Endodermal cell (in vitro differentiated cells): ENCODE results near the gene QSOX1. TPM values are rescaled to one million over a fixed set of nuclear protein-coding genes. Genes with fewer than 3 reads are reported as not detected.

Experiments used
- DNase-seq: peaks from one replicate; pipeline ENCODE4 v3.0.0-alpha.2; 2017
- H3K27ac ChIP-seq: 2 replicates; pipeline ENCODE4 v1.5.1; 2013; ENCODE audit warnings: mild to moderate bottlenecking, low read depth, low read length, moderate library complexity
- H3K27me3 ChIP-seq: 2 replicates; pipeline ENCODE4 v1.6.1; 2013; ENCODE audit warnings: mild to moderate bottlenecking, low read length, moderate library complexity; ENCODE audit not compliant: insufficient read depth, control insufficient read depth, poor library complexity, severe bottlenecking
- H3K36me3 ChIP-seq: 2 replicates; pipeline ENCODE4 v1.7.0; 2013; ENCODE audit warnings: mild to moderate bottlenecking, low read length, moderate library complexity; ENCODE audit not compliant: control insufficient read depth, insufficient read depth
- H3K4me1 ChIP-seq: one replicate; pipeline ENCODE4 v1.7.0; 2013; ENCODE audit warnings: low read length; ENCODE audit not compliant: control insufficient read depth, insufficient read depth
- H3K4me3 ChIP-seq: 2 replicates; pipeline ENCODE4 v1.5.1; 2013; ENCODE audit warnings: mild to moderate bottlenecking, low read length, moderate library complexity
- H3K9ac ChIP-seq: 2 replicates; pipeline ENCODE4 v1.6.1; 2013; ENCODE audit warnings: mild to moderate bottlenecking, low read length, moderate library complexity; ENCODE audit not compliant: poor library complexity, severe bottlenecking; ENCODE audit errors: extremely low read depth
- H3K9me3 ChIP-seq: 2 replicates; pipeline ENCODE4 v1.6.1; 2013; ENCODE audit warnings: mild to moderate bottlenecking, low read length, moderate library complexity; ENCODE audit not compliant: control insufficient read depth
- H3K27ac Mint-ChIP-seq: 2 replicates; pipeline ENCODE4 v1.8.0; 2020; ENCODE audit warnings: mixed read lengths
- H3K27me3 Mint-ChIP-seq: 2 replicates; pipeline ENCODE4 v1.8.0; 2021; ENCODE audit warnings: mild to moderate bottlenecking, mixed read lengths; ENCODE audit not compliant: insufficient read depth
- H3K36me3 Mint-ChIP-seq: 2 replicates; pipeline ENCODE4 v1.8.0; 2020; ENCODE audit warnings: low read depth, mixed read lengths
- H3K4me1 Mint-ChIP-seq: 2 replicates; pipeline ENCODE4 v1.8.0; 2020; ENCODE audit warnings: mixed read lengths
- H3K4me3 Mint-ChIP-seq: 2 replicates; pipeline ENCODE4 v1.8.0; 2020; ENCODE audit warnings: mild to moderate bottlenecking, moderate library complexity, mixed read lengths
- H3K9me3 Mint-ChIP-seq: 2 replicates; pipeline ENCODE4 v1.8.0; 2020; ENCODE audit warnings: mild to moderate bottlenecking, mixed read lengths
- WGBS, 2 experiments: methylation state at CpG; one replicate each; pipeline versions ENCODE4 v1.1.5 to v1.1.7; 2013; ENCODE audit warnings: missing lambda C conversion rate in 2 of 2, mixed read lengths in 1 of 2; ENCODE audit not compliant: insufficient coverage in 1 of 2, insufficient read length in 1 of 2; 5-methylcytosine and 5-hydroxymethylcytosine counted together
- total RNA-seq, 2 donors: library from RNA; stranded (reverse); fragmentation: NEBNext Ultra II Directional in 1 of 2; extraction: Animal tissue kit (Norgen Biotek cat#: 25700) in 1 of 2; gene quantifications; 2 replicates in 1 of 2; 3 replicates in 1 of 2; pipeline ENCODE4 v1.2.1, GENCODE V29; 2021
- TF ChIP-seq, protein P1 (sequence below): fragments of 200-600 bp; sonication (generic); conservative IDR thresholded peaks from 2 replicates; pipeline ENCODE4 v1.5.0; 2021; ENCODE audit warnings: antibody characterized with exemption, mild to moderate bottlenecking

QSOX1 gene
- total RNA-seq, 2 donors from 2014 or later = 77.9 to 116 TPM

DNA sequence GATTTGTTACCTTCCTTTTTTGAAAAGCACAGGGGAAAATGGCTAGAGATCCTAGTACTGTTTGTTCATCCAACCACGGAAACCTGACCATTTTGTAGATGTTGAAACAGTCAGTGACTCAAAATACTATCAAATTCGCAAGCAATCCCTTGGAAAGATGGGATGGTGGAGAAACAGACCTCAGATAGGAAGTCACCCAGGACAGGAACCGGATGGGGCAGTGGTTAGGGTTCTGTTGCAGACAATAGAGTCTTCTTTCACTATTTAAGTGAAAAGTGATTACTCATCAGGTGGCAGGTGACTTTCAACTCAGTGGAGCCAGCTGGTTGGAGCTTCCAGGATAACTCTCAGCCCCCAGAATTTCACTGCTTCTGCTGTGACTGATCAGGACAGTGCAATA lies 92.4 kb downstream of the QSOX1 start:
- no peak for DNase-seq
- no peaks in the 10 kb centered on the region for H3K36me3 ChIP-seq
- Mint-ChIP-seq H3K36me3 (no peaks in the 10 kb centered on the region), H3K4me1 (no peaks in the 10 kb centered on the region), H3K9me3 (no peaks in the 10 kb centered on the region), H3K4me3 (no peak overlapping the region), H3K27me3 (peaks cover 42% of the 10 kb centered on the region), H3K27ac (no peak overlapping the region)
- no peak overlapping the region for H3K27ac ChIP-seq
- TF ChIP-seq, protein P1, sequence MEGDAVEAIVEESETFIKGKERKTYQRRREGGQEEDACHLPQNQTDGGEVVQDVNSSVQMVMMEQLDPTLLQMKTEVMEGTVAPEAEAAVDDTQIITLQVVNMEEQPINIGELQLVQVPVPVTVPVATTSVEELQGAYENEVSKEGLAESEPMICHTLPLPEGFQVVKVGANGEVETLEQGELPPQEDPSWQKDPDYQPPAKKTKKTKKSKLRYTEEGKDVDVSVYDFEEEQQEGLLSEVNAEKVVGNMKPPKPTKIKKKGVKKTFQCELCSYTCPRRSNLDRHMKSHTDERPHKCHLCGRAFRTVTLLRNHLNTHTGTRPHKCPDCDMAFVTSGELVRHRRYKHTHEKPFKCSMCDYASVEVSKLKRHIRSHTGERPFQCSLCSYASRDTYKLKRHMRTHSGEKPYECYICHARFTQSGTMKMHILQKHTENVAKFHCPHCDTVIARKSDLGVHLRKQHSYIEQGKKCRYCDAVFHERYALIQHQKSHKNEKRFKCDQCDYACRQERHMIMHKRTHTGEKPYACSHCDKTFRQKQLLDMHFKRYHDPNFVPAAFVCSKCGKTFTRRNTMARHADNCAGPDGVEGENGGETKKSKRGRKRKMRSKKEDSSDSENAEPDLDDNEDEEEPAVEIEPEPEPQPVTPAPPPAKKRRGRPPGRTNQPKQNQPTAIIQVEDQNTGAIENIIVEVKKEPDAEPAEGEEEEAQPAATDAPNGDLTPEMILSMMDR = no peak
- H3K27me3 ChIP-seq = peaks cover 11% of the 10 kb centered on the region
- H3K4me1 ChIP-seq = no peaks in the 10 kb centered on the region
- no peak overlapping the region for H3K9ac ChIP-seq
- no peak overlapping the region for H3K4me3 ChIP-seq
- no peaks in the 10 kb centered on the region for H3K9me3 ChIP-seq
- 92 to 93% methylated on average over 2 to 3 of the region's 3 CpGs for WGBS, 2 experiments

DNA sequence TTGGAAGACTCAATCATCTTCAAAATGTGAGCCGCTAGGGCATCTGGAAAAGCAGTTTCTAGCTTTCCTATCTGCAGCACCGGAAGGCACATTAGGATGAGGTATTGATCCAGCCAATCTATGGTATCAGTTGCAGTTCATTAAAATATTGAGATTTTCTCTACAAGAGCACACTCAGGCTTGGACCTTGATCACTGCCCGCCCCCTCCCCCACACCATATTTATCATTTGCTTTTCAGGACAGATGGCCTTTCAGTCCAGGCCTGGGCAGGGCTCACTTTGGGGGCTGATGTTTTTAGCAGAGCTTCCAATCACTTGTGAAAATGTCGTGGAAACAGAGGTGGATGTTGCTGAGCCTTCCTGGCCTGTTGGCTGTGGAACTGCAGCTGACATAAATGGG lies 92.9 kb downstream of the QSOX1 start:
- H3K9me3 Mint-ChIP-seq = no peaks in the 10 kb centered on the region
- H3K27me3 Mint-ChIP-seq = peaks cover 39% of the 10 kb centered on the region
- H3K4me1 ChIP-seq = no peaks in the 10 kb centered on the region
- no peaks in the 10 kb centered on the region for H3K36me3 Mint-ChIP-seq
- H3K27ac ChIP-seq = no peak overlapping the region
- 88 to 90% methylated on average over 2 to 4 of the region's 4 CpGs for WGBS, 2 experiments
- H3K9me3 ChIP-seq = no peaks in the 10 kb centered on the region
- DNase-seq = no peak
- no peak overlapping the region for H3K9ac ChIP-seq
- TF ChIP-seq, protein P1 = no peak
- peaks cover 5% of the 10 kb centered on the region for H3K27me3 ChIP-seq
- H3K4me3 Mint-ChIP-seq = no peak overlapping the region
- no peak overlapping the region for H3K27ac Mint-ChIP-seq
- no peaks in the 10 kb centered on the region for H3K4me1 Mint-ChIP-seq
- H3K4me3 ChIP-seq = no peak overlapping the region
- H3K36me3 ChIP-seq = no peaks in the 10 kb centered on the region

DNA sequence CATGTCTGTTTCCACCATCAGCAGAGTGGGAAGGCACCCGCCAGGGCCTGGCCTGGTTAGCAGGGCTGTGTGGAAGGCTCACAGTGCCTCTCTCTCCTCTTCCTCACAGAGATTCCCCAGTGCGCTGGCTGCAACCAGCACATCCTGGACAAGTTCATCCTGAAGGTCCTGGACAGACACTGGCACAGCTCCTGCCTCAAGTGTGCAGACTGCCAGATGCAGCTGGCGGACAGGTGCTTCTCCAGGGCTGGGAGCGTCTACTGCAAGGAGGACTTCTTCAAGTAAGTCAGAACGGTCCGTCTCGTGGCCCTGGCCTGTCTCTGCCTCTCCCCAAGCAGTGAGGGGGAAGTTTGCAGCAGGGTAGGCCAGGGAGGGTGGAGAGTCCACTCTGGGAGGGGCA lies 93.5 kb downstream of the QSOX1 start:
- Mint-ChIP-seq H3K27ac (no peak overlapping the region), H3K4me1 (no peaks in the 10 kb centered on the region), H3K36me3 (no peaks in the 10 kb centered on the region), H3K27me3 (peaks cover 35% of the 10 kb centered on the region), H3K4me3 (no peak overlapping the region), H3K9me3 (no peaks in the 10 kb centered on the region)
- Histone ChIP-seq H3K27me3 (peaks cover under 1% of the 10 kb centered on the region), H3K9ac (no peak overlapping the region), H3K4me3 (no peak overlapping the region), H3K4me1 (no peaks in the 10 kb centered on the region), H3K27ac (no peak overlapping the region), H3K36me3 (no peaks in the 10 kb centered on the region), H3K9me3 (no peaks in the 10 kb centered on the region)
- no peak for DNase-seq
- TF ChIP-seq, protein P1 = no peak
- WGBS, 2 experiments = 95 to 96% methylated on average over 5 to 7 of the region's 7 CpGs
